Measurements from ENCODE around the gene WNT9B.

DNA sequence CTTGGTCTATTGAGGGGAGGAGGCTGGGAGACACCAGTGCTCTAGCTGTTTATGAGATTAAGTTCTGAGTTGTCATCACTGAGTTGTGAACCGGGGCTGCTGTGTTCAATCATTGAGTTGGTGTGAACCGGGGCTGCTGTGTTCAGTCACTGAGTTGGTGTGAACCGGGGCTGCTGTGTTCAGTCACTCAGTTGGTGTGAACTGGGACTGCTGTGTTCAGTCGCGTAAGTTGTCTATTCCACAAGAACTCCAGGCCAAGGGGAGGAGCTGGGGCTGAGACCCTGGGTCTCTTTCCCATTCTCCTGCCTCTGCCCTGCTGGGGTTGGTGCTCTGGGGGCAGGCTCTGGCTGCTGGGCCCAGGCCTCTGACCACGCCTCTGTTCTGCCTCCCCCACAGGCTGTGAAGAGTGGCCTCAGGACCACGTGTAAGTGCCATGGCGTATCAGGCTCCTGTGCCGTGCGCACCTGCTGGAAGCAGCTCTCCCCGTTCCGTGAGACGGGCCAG is 24.5 kb downstream of the WNT9B start:
- TF ChIP-seq, protein P1, sequence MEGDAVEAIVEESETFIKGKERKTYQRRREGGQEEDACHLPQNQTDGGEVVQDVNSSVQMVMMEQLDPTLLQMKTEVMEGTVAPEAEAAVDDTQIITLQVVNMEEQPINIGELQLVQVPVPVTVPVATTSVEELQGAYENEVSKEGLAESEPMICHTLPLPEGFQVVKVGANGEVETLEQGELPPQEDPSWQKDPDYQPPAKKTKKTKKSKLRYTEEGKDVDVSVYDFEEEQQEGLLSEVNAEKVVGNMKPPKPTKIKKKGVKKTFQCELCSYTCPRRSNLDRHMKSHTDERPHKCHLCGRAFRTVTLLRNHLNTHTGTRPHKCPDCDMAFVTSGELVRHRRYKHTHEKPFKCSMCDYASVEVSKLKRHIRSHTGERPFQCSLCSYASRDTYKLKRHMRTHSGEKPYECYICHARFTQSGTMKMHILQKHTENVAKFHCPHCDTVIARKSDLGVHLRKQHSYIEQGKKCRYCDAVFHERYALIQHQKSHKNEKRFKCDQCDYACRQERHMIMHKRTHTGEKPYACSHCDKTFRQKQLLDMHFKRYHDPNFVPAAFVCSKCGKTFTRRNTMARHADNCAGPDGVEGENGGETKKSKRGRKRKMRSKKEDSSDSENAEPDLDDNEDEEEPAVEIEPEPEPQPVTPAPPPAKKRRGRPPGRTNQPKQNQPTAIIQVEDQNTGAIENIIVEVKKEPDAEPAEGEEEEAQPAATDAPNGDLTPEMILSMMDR (IDR thresholded peaks at IDR 0.05; ENCODE audit: insufficient read depth, low read length) = no peak
- TF ChIP-seq, protein P2, sequence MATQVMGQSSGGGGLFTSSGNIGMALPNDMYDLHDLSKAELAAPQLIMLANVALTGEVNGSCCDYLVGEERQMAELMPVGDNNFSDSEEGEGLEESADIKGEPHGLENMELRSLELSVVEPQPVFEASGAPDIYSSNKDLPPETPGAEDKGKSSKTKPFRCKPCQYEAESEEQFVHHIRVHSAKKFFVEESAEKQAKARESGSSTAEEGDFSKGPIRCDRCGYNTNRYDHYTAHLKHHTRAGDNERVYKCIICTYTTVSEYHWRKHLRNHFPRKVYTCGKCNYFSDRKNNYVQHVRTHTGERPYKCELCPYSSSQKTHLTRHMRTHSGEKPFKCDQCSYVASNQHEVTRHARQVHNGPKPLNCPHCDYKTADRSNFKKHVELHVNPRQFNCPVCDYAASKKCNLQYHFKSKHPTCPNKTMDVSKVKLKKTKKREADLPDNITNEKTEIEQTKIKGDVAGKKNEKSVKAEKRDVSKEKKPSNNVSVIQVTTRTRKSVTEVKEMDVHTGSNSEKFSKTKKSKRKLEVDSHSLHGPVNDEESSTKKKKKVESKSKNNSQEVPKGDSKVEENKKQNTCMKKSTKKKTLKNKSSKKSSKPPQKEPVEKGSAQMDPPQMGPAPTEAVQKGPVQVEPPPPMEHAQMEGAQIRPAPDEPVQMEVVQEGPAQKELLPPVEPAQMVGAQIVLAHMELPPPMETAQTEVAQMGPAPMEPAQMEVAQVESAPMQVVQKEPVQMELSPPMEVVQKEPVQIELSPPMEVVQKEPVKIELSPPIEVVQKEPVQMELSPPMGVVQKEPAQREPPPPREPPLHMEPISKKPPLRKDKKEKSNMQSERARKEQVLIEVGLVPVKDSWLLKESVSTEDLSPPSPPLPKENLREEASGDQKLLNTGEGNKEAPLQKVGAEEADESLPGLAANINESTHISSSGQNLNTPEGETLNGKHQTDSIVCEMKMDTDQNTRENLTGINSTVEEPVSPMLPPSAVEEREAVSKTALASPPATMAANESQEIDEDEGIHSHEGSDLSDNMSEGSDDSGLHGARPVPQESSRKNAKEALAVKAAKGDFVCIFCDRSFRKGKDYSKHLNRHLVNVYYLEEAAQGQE (IDR thresholded peaks at IDR 0.05; ENCODE audit: insufficient replicate concordance, low read depth) = no peak
- TF ChIP-seq POLR2AphosphoS5 (IDR thresholded peaks at IDR 0.05; ENCODE audit: low read depth) (no peak), SPI1 (IDR thresholded peaks at IDR 0.05; ENCODE audit: borderline replicate concordance, low read depth) (no peak), GABPA (IDR thresholded peaks at IDR 0.05; ENCODE audit: low read depth) (no peak)

All from HL-60 (cell line).